Measurements from ENCODE around the gene NEDD9.

- TF ChIP-seq CTCF (IDR thresholded peaks at IDR 0.05 in 4 of 5, conservative IDR thresholded peaks at IDR 0.05 in 1 of 5) (no peak), POLR2A (IDR thresholded peaks at IDR 0.05) (no peak)
Observed at GRCh38 chr6:11266926-11267325, 34.5 kb upstream of the NEDD9 start.

Data from gastrocnemius medialis (tissue), 4 donors.